Caco-2 (cell line): ENCODE data around the gene PCID2. TPM values are rescaled to one million over a fixed set of nuclear protein-coding genes. Genes with fewer than 3 reads are reported as not detected.

Source experiments
- BruUV-seq: library from RNA; stranded (reverse); fragments of 400-500 nt; replicated peaks from 2 replicates; lab custom pipeline; 2021; lab: Mats Ljungman, UMichigan
- CTCF ChIA-PET: fragments of 300-600 bp; sonication (Branson Sonifier 250); formaldehyde crosslinking; loops from one replicate; lab custom pipeline; 2022; ENCODE audit warnings: antibody characterized with exemption; lab: Charles Lee
- POLR2A ChIA-PET: fragments of 300-600 bp; sonication (Branson Sonifier 250); formaldehyde crosslinking; loops from one replicate; lab custom pipeline; 2022; ENCODE audit warnings: antibody characterized with exemption; lab: Charles Lee
- DNase-seq, 2 experiments: peaks; one replicate each; pipeline versions ENCODE4 v3.0.0 to v3.0.0-alpha.2; 2020 to 2022
- H3K27me3 ChIP-seq: replicated peaks from 2 replicates; pipeline ENCODE4 v1.6.0; 2011; ENCODE audit warnings: low read length; ENCODE audit not compliant: control insufficient read depth, insufficient read depth
- H3K36me3 ChIP-seq: 2 replicates; pipeline ENCODE4 v1.5.1; 2011; ENCODE audit warnings: low read length; ENCODE audit not compliant: control insufficient read depth, insufficient read depth
- H3K4me1 ChIP-seq: fragments of 250-450 bp; sonication (Bioruptor Pico); 2 replicates; pipeline ENCODE4 v1.5.1; 2020; ENCODE audit warnings: mild to moderate bottlenecking
- H3K4me3 ChIP-seq: 2 replicates; pipeline ENCODE4 v1.5.1; 2011; ENCODE audit warnings: low read depth, mild to moderate bottlenecking, control low read depth, low read length
- H3K9me3 ChIP-seq: fragments of 250-450 bp; sonication (Bioruptor Pico); 2 replicates; pipeline ENCODE4 v1.5.1; 2020; ENCODE audit warnings: mild to moderate bottlenecking, moderate library complexity
- H3K27ac Mint-ChIP-seq: one replicate; pipeline ENCODE4 v1.8.0; 2022; ENCODE audit warnings: mixed read lengths; ENCODE audit not compliant: unreplicated experiment
- H3K27me3 Mint-ChIP-seq: one replicate; pipeline ENCODE4 v1.8.0; 2022; ENCODE audit warnings: mixed read lengths; ENCODE audit not compliant: insufficient read depth, unreplicated experiment
- H3K36me3 Mint-ChIP-seq: one replicate; pipeline ENCODE4 v1.8.0; 2022; ENCODE audit warnings: mild to moderate bottlenecking, mixed read lengths; ENCODE audit not compliant: insufficient read depth, unreplicated experiment
- H3K4me1 Mint-ChIP-seq: one replicate; pipeline ENCODE4 v1.8.0; 2022; ENCODE audit warnings: low read depth, mixed read lengths; ENCODE audit not compliant: unreplicated experiment
- H3K4me3 Mint-ChIP-seq: one replicate; pipeline ENCODE4 v1.8.0; 2022; ENCODE audit warnings: mild to moderate bottlenecking, moderate library complexity, mixed read lengths; ENCODE audit not compliant: unreplicated experiment
- H3K9me3 Mint-ChIP-seq: one replicate; pipeline ENCODE4 v1.8.0; 2022; ENCODE audit warnings: mixed read lengths; ENCODE audit not compliant: unreplicated experiment
- intact Hi-C: fragments of 100-400 bp; cut with micrococcal nuclease; formaldehyde crosslinking; loops from one replicate; pipeline ENCODE4 v1.10.0; 2022; ENCODE audit not compliant: unreplicated experiment
- total RNA-seq: library from RNA; stranded (reverse); gene quantifications from 2 replicates; pipeline ENCODE4 v1.2.3, GENCODE V29; 2022
- TF ChIP-seq, protein P1 (sequence below), 2 experiments: fragments of 200-600 bp in 1 of 2; IDR thresholded peaks; 1 replicate in 1 of 2; 2 replicates in 1 of 2; pipeline versions ENCODE4 v1.5.1 to v1.8.0; 2011 to 2022; ENCODE audit warnings: antibody characterized with exemption in 1 of 2, control low read depth in 1 of 2, inconsistent platforms in 1 of 2, low read depth in 1 of 2, low read length in 1 of 2, mild to moderate bottlenecking in 1 of 2, moderate library complexity in 1 of 2; ENCODE audit not compliant: insufficient read depth in 1 of 2, severe bottlenecking in 1 of 2, unreplicated experiment in 1 of 2

The PCID2 gene
- total RNA-seq, 1 experiment from 2014 or later, result 81.5 TPM

DNA sequence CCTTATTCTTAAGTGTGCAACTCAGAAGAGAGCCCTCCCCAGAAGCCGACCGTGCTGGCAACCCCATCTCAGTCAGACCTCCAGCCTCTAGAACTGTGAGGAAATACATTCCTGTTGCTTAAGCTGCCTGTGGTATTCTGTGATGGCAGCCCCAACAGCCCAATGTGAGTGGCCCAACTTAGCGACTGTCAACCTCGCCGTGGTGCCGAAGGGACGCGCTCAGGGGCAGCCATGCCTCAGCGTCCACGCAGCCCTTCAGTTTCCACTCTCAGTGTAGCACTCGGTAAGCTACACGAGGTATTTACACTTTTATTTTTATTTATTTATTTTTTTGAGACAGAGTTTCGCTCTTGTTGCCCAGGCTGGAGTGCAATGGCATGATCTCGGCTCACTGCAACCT is 31.6 kb downstream of the PCID2 start:
- no peak overlapping the region for H3K4me3 Mint-ChIP-seq
- TF ChIP-seq, protein P1, sequence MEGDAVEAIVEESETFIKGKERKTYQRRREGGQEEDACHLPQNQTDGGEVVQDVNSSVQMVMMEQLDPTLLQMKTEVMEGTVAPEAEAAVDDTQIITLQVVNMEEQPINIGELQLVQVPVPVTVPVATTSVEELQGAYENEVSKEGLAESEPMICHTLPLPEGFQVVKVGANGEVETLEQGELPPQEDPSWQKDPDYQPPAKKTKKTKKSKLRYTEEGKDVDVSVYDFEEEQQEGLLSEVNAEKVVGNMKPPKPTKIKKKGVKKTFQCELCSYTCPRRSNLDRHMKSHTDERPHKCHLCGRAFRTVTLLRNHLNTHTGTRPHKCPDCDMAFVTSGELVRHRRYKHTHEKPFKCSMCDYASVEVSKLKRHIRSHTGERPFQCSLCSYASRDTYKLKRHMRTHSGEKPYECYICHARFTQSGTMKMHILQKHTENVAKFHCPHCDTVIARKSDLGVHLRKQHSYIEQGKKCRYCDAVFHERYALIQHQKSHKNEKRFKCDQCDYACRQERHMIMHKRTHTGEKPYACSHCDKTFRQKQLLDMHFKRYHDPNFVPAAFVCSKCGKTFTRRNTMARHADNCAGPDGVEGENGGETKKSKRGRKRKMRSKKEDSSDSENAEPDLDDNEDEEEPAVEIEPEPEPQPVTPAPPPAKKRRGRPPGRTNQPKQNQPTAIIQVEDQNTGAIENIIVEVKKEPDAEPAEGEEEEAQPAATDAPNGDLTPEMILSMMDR (IDR thresholded peaks at IDR 0.05; ENCODE audit: insufficient read depth in 1 of 2, low read depth in 1 of 2, low read length in 1 of 2, severe bottlenecking in 1 of 2, unreplicated experiment in 1 of 2), result no peak
- H3K9me3 ChIP-seq, result no peaks in the 10 kb centered on the region
- intact Hi-C loops, result no loop called here
- BruUV-seq, result no TSS peak
- peaks cover 74% of the 10 kb centered on the region for H3K36me3 Mint-ChIP-seq
- DNase-seq, result no peak
- H3K9me3 Mint-ChIP-seq, result no peaks in the 10 kb centered on the region
- POLR2A ChIA-PET, result no interaction called here
- no peaks in the 10 kb centered on the region for H3K4me1 ChIP-seq
- H3K27me3 ChIP-seq, result no peaks in the 10 kb centered on the region
- no peak overlapping the region for H3K4me3 ChIP-seq
- no peak overlapping the region for H3K27ac Mint-ChIP-seq
- peaks cover 10% of the 10 kb centered on the region for H3K36me3 ChIP-seq
- no peaks in the 10 kb centered on the region for H3K4me1 Mint-ChIP-seq
- no peaks in the 10 kb centered on the region for H3K27me3 Mint-ChIP-seq
- CTCF ChIA-PET, result no interaction called here

DNA sequence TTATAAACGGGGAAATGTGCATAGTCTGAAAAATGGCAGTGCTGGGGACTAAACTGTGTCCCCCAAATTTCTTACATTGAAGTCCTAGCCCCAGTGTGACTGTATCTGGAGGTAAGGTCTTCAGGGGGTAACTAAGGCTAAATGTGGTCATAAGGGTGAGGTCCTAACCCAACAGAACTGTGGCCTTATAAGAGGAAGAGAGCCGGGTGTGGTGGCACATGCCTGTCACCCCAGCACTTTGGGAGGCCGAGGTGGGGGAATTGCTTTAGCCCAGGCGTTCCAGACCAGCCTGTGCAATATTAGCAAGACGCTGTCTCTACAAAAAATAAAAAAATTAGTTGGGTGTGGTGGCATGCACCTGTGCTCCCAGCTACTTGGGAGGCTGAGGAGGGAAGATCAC is 32.2 kb downstream of the PCID2 start:
- H3K4me1 ChIP-seq, result no peaks in the 10 kb centered on the region
- no peak for DNase-seq
- Mint-ChIP-seq H3K27me3 (no peaks in the 10 kb centered on the region), H3K4me3 (no peak overlapping the region), H3K4me1 (no peaks in the 10 kb centered on the region), H3K9me3 (no peaks in the 10 kb centered on the region), H3K36me3 (peaks cover 72% of the 10 kb centered on the region), H3K27ac (no peak overlapping the region)
- ChIA-PET POLR2A (no interaction called here), CTCF (no interaction called here)
- no TSS peak for BruUV-seq
- peaks cover 9% of the 10 kb centered on the region for H3K36me3 ChIP-seq
- no peak overlapping the region for H3K4me3 ChIP-seq
- H3K9me3 ChIP-seq, result no peaks in the 10 kb centered on the region
- TF ChIP-seq, protein P1 (IDR thresholded peaks at IDR 0.05; ENCODE audit: insufficient read depth in 1 of 2, low read depth in 1 of 2, low read length in 1 of 2, severe bottlenecking in 1 of 2, unreplicated experiment in 1 of 2), result no peak
- intact Hi-C loops, result no loop called here
- H3K27me3 ChIP-seq, result no peaks in the 10 kb centered on the region

DNA sequence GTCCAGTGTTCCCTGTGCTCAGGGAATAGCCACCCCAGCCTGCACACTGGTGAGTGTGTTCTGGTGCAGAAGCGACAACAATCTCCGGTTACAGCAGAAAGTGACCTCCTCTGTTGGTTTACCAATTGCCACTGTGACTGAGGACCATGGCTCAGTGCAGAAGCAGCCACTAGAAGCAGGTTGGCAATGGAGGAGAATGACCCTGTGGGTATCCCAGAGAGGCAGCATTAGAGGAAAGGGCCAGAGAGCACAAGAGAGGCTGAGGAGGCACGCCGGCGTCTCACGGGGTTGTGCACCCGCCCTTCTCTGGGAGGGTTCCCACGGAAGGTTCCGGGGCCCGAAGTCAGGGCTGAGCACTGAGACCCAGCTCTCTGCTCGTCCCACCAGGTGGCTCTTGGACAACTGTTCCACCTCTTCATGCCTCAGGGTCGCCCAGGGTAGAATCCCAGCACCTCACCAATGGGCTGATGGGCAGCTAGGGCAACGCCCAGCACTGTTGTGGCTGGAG is 36.0 kb downstream of the PCID2 start:
- Mint-ChIP-seq H3K4me3 (no peak overlapping the region), H3K4me1 (peaks cover 13% of the 10 kb centered on the region), H3K36me3 (peaks cover 67% of the 10 kb centered on the region), H3K27me3 (no peaks in the 10 kb centered on the region), H3K27ac (no peak overlapping the region), H3K9me3 (no peaks in the 10 kb centered on the region)
- no peak for DNase-seq
- H3K4me1 ChIP-seq, result peaks cover 14% of the 10 kb centered on the region
- TF ChIP-seq, protein P1 (IDR thresholded peaks at IDR 0.05; ENCODE audit: insufficient read depth in 1 of 2, low read depth in 1 of 2, low read length in 1 of 2, severe bottlenecking in 1 of 2, unreplicated experiment in 1 of 2), result no peak
- ChIA-PET POLR2A (no interaction called here), CTCF (no interaction called here)
- H3K9me3 ChIP-seq, result no peaks in the 10 kb centered on the region
- BruUV-seq, result no TSS peak
- no peak overlapping the region for H3K4me3 ChIP-seq
- no peaks in the 10 kb centered on the region for H3K27me3 ChIP-seq
- H3K36me3 ChIP-seq, result peaks cover 4% of the 10 kb centered on the region
- intact Hi-C loops, result no loop called here
